HUES64 (cell line): ENCODE measurements around the gene ABCA7.

Source experiments
- H3K27ac ChIP-seq: 2 replicates; pipeline ENCODE4 v1.7.0; 2013; ENCODE audit warnings: low read depth, low read length, inconsistent platforms
- H3K27me3 ChIP-seq: 2 replicates; pipeline ENCODE4 v1.6.1; 2013; ENCODE audit warnings: mild to moderate bottlenecking, low read length; ENCODE audit not compliant: insufficient read depth
- H3K36me3 ChIP-seq: 2 replicates; pipeline ENCODE4 v1.6.1; 2013; ENCODE audit warnings: mild to moderate bottlenecking, low read length; ENCODE audit not compliant: insufficient read depth
- H3K4me1 ChIP-seq: 2 replicates; pipeline ENCODE4 v1.6.1; 2013; ENCODE audit warnings: mild to moderate bottlenecking, low read length, moderate library complexity; ENCODE audit not compliant: insufficient read depth
- H3K4me3 ChIP-seq: 2 replicates; pipeline ENCODE4 v1.5.1; 2013; ENCODE audit warnings: mild to moderate bottlenecking, low read length, moderate library complexity
- H3K9ac ChIP-seq: 2 replicates; pipeline ENCODE4 v1.6.1; 2013; ENCODE audit warnings: mild to moderate bottlenecking, low read depth, low read length
- H3K9me3 ChIP-seq: 2 replicates; pipeline ENCODE4 v1.6.1; 2013; ENCODE audit warnings: low read depth, low read length; ENCODE audit not compliant: insufficient read depth
- WGBS: fragments of 150-250, 120-280 bp; methylation state at CpG from one replicate; pipeline ENCODE4 v1.1.7; 2013; ENCODE audit warnings: missing lambda C conversion rate; 5-methylcytosine and 5-hydroxymethylcytosine counted together

The ABCA7 gene

GRCh38 chr19:1011831-1012333 lies 28.0 kb upstream of the ABCA7 start:
- peaks cover 38% of the 10 kb centered on the region for H3K36me3 ChIP-seq
- 95% methylated on average over 36 of the region's 36 CpGs for whole genome bisulfite sequencing

GRCh38 chr19:1012334-1012733 lies 27.6 kb upstream of the ABCA7 start:
- Histone ChIP-seq H3K9ac (no peak overlapping the region), H3K36me3 (peaks cover 38% of the 10 kb centered on the region), H3K4me3 (no peak overlapping the region), H3K4me1 (peaks cover 12% of the 10 kb centered on the region; the same call in 1 of the 2 replicates), H3K27ac (no peak overlapping the region), H3K27me3 (no peaks in the 10 kb centered on the region), H3K9me3 (no peaks in the 10 kb centered on the region)
- WGBS = 94% methylated on average over 18 of the region's 18 CpGs

More at GRCh38 chr19:1011831-1012333, 28.0 kb upstream of the ABCA7 start:
- no peaks in the 10 kb centered on the region for H3K9me3 ChIP-seq
- H3K27me3 ChIP-seq = no peaks in the 10 kb centered on the region
- H3K27ac ChIP-seq = no peak overlapping the region
- H3K4me3 ChIP-seq = no peak overlapping the region
- peaks cover 12% of the 10 kb centered on the region; the same call in 1 of the 2 replicates for H3K4me1 ChIP-seq
- no peak overlapping the region for H3K9ac ChIP-seq

GRCh38 chr19:1013218-1013617 lies 26.7 kb upstream of the ABCA7 start:
- H3K4me1 ChIP-seq = peaks cover 12% of the 10 kb centered on the region; the same call in 1 of the 2 replicates
- H3K9me3 ChIP-seq = no peaks in the 10 kb centered on the region
- no peak overlapping the region for H3K4me3 ChIP-seq
- no peak overlapping the region for H3K9ac ChIP-seq
- H3K27ac ChIP-seq = no peak overlapping the region
- WGBS = 95% methylated on average over 10 of the region's 10 CpGs
- H3K36me3 ChIP-seq = peaks cover 38% of the 10 kb centered on the region
- H3K27me3 ChIP-seq = no peaks in the 10 kb centered on the region

- H3K4me1 ChIP-seq = peaks cover 14% of the 10 kb centered on the region; the same call in 1 of the 2 replicates
- H3K27ac ChIP-seq = no peak overlapping the region
- no peak overlapping the region for H3K9ac ChIP-seq
- H3K27me3 ChIP-seq = no peaks in the 10 kb centered on the region
- no peaks in the 10 kb centered on the region for H3K9me3 ChIP-seq
- no peak overlapping the region for H3K4me3 ChIP-seq
- H3K36me3 ChIP-seq = peaks cover 43% of the 10 kb centered on the region
- 94% methylated on average over 49 of the region's 49 CpGs for WGBS
These were observed 25.5 kb upstream of the ABCA7 start for GRCh38 chr19:1014161-1015060.

GRCh38 chr19:1015061-1015781 lies 24.7 kb upstream of the ABCA7 start:
- no peak overlapping the region for H3K27ac ChIP-seq
- peaks cover 39% of the 10 kb centered on the region for H3K36me3 ChIP-seq
- 94% methylated on average over 29 of the region's 29 CpGs for WGBS
- H3K9me3 ChIP-seq = no peaks in the 10 kb centered on the region
- H3K27me3 ChIP-seq = no peaks in the 10 kb centered on the region
- peaks cover 14% of the 10 kb centered on the region; the same call in 1 of the 2 replicates for H3K4me1 ChIP-seq
- H3K9ac ChIP-seq = peak overlapping the region; percentile 44; the same call in 1 of the 2 replicates
- no peak overlapping the region for H3K4me3 ChIP-seq

- Histone ChIP-seq H3K36me3 (peaks cover 33% of the 10 kb centered on the region), H3K4me1 (peaks cover 14% of the 10 kb centered on the region; the same call in 1 of the 2 replicates), H3K27me3 (no peaks in the 10 kb centered on the region), H3K4me3 (no peak overlapping the region), H3K9ac (peak overlapping the region; percentile 44; the same call in 1 of the 2 replicates), H3K27ac (peak overlapping the region; percentile 68), H3K9me3 (no peaks in the 10 kb centered on the region)
- 55% methylated on average over 31 of the region's 31 CpGs for WGBS
These were observed 23.9 kb upstream of the ABCA7 start for GRCh38 chr19:1015782-1016646.

- WGBS = 74% methylated on average over 12 of the region's 12 CpGs
- H3K9ac ChIP-seq = no peak overlapping the region
These were observed 23.2 kb upstream of the ABCA7 start for GRCh38 chr19:1016647-1017114.

GRCh38 chr19:1017115-1017905 lies 22.6 kb upstream of the ABCA7 start:
- peaks cover 14% of the 10 kb centered on the region; the same call in 1 of the 2 replicates for H3K4me1 ChIP-seq
- peaks cover 26% of the 10 kb centered on the region for H3K36me3 ChIP-seq
- H3K27me3 ChIP-seq = no peaks in the 10 kb centered on the region
- 85% methylated on average over 24 of the region's 24 CpGs for WGBS
- no peaks in the 10 kb centered on the region for H3K9me3 ChIP-seq
- 0 out of 2 replicates have a peak overlapping the region, but pooled peaks have one; percentile 64 for H3K27ac ChIP-seq
- no peak overlapping the region; the same call in 1 of the 2 replicates for H3K9ac ChIP-seq
- no peak overlapping the region for H3K4me3 ChIP-seq

More at GRCh38 chr19:1016647-1017114, 23.2 kb upstream of the ABCA7 start:
- no peaks in the 10 kb centered on the region for H3K27me3 ChIP-seq
- H3K4me1 ChIP-seq = peaks cover 14% of the 10 kb centered on the region; the same call in 1 of the 2 replicates
- no peaks in the 10 kb centered on the region for H3K9me3 ChIP-seq
- H3K36me3 ChIP-seq = peaks cover 31% of the 10 kb centered on the region
- no peak overlapping the region for H3K4me3 ChIP-seq
- H3K27ac ChIP-seq = peak overlapping the region; percentile 64; the same call in 1 of the 2 replicates

- 95% methylated on average over 9 of the region's 9 CpGs for WGBS
- Histone ChIP-seq H3K9ac (no peak overlapping the region; the same call in 1 of the 2 replicates), H3K4me3 (no peak overlapping the region), H3K9me3 (no peaks in the 10 kb centered on the region), H3K4me1 (peaks cover 14% of the 10 kb centered on the region; the same call in 1 of the 2 replicates), H3K36me3 (peaks cover 23% of the 10 kb centered on the region), H3K27ac (no peak overlapping the region), H3K27me3 (no peaks in the 10 kb centered on the region)
These were observed 22.0 kb upstream of the ABCA7 start for GRCh38 chr19:1017906-1018305.
